AG10803 (cell line): ENCODE measurements around the gene VAX1.
"Not testable (repeated sequence)": the region's sequence is repeated elsewhere in the genome, so short reads cannot be mapped to it uniquely, and the experiment has no call there.

Source experiments
- DNase-seq: peaks from one replicate; pipeline ENCODE4 v3.0.0; 2010; ENCODE audit warnings: low read depth
- H3K4me3 ChIP-seq: 2 replicates; pipeline ENCODE4 v1.5.1; 2011; ENCODE audit warnings: mild to moderate bottlenecking, low read length, control low read depth
- TF ChIP-seq, protein P1 (sequence below): conservative IDR thresholded peaks from 2 replicates; pipeline ENCODE4 v1.5.1; 2011; ENCODE audit warnings: mild to moderate bottlenecking, low read length, control low read depth, inconsistent platforms

VAX1 gene

DNA sequence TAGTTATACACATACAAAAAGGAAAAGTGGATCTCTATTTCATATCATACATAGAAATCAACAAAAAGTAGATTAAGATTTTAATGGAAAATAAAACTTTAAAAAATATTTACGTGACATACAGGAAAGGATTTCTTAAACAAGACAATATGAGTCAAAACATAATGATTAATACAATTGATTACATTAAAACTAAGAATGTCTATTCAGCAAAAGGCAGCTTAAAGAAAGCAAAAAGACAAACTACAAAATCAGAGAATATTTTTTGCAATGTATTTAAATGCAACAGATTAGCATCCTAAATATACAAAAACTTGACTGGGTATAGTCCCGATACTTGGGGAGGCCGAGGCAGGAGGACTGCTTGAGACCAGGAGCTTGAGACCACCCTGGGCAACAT is 50.5 kb downstream of the VAX1 start:
- H3K4me3 ChIP-seq, result no peak overlapping the region
- TF ChIP-seq, protein P1, sequence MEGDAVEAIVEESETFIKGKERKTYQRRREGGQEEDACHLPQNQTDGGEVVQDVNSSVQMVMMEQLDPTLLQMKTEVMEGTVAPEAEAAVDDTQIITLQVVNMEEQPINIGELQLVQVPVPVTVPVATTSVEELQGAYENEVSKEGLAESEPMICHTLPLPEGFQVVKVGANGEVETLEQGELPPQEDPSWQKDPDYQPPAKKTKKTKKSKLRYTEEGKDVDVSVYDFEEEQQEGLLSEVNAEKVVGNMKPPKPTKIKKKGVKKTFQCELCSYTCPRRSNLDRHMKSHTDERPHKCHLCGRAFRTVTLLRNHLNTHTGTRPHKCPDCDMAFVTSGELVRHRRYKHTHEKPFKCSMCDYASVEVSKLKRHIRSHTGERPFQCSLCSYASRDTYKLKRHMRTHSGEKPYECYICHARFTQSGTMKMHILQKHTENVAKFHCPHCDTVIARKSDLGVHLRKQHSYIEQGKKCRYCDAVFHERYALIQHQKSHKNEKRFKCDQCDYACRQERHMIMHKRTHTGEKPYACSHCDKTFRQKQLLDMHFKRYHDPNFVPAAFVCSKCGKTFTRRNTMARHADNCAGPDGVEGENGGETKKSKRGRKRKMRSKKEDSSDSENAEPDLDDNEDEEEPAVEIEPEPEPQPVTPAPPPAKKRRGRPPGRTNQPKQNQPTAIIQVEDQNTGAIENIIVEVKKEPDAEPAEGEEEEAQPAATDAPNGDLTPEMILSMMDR, result no peak
- DNase-seq, result no peak

DNA sequence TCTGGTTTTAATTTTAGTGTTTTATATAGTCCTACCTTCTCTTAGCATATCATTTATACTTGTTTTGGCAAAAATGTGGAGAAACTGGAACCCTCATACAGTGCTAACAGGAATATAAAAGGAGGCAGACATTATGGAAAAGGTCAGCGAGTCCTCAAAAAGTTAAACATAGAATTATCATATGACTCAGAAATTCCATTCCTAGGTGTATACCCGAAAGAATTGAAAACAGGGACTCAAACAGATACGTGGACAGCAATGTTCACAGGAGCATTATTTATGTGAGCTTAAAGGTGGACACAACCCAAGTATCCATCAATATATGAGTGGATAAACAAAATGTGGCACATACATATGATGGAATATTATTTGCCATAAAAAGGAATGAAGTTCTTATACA is 51.5 kb downstream of the VAX1 start:
- no peak overlapping the region for H3K4me3 ChIP-seq
- DNase-seq, result no peak
- TF ChIP-seq, protein P1, result no peak

- DNase-seq, H3K4me3 ChIP-seq: not testable (repeated sequence)
These were observed 53.4 kb downstream of the VAX1 start for GRCh38 chr10:117084421-117085246.
